ENCODE results near the gene TMEM147. TPM values are rescaled to one million over a fixed set of nuclear protein-coding genes. Genes with fewer than 3 reads are reported as not detected.

TMEM147 gene
- total and polyA plus RNA-seq, 2 donors (not counting 3 experiments of a cell fraction or from before 2014, with no cell fraction given): 75.8 to 214 TPM

DNA sequence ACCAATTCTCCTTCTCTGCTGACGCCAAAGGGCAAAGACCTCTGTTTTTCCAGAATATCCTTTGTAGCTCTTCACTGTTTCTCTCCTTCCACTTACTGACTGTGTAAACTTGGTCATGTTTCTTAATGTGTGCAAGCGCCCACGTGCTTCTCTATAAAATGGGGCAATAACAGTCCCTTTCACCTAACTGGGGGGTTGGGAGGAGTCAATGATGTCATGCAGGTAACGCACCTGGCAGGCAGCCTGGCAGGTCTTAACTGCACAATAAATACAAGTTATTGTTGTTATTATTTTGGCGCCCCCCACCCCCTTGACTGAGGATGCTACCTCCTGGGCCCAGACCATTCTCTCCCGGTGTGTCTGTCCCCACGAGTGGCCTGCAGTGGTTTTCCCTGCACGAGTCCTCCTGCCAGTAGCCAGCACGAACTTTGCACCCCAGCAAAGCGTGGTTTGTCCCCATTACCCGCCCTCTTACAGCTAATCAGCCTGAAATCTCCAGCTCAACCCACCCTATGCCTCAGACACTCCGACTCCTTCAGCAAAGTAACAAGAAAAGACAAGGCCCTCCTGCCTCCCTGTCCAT, 22.6 kb upstream of the TMEM147 start:
- CTCF ChIA-PET: interaction anchor here (1.5 kb wide), 1 partner anchor 13 kb away, joined by 3 read pairs; no protein-coding TSS in a partner anchor
- FAIRE-seq: no peak

More for the DNA sequence above, 22.6 kb upstream of the TMEM147 start:
- no peaks in the 10 kb centered on the region for H3K4me1 ChIP-seq (ENCODE audit: control insufficient read depth, extremely low read depth, insufficient read depth, low read length)
- no peak overlapping the region for H3K9ac ChIP-seq (replicated peaks; ENCODE audit: extremely low read depth, insufficient read depth, low read length)
- no peak overlapping the region for H3K4me2 ChIP-seq (ENCODE audit: insufficient read depth, low read length)
- dilution Hi-C loops (cut with MboI; ENCODE audit: extremely low pct_ligation_motif_present, low sequenced_read_pairs): no loop called here
- no peak overlapping the region for H3K27ac ChIP-seq (ENCODE audit: insufficient read depth, low read depth, low read length)
- H4K20me1 ChIP-seq (replicated peaks; ENCODE audit: control insufficient read depth, extremely low read depth, insufficient read depth, low read length): no peaks in the 10 kb centered on the region
- H3K9me3 ChIP-seq (replicated peaks; ENCODE audit: control insufficient read depth, insufficient read depth, low read length): no peaks in the 10 kb centered on the region
- no peaks in the 10 kb centered on the region for H3K9me1 ChIP-seq (replicated peaks; ENCODE audit: control insufficient read depth, extremely low read depth, insufficient read depth, low read length)
- H3K36me3 ChIP-seq (ENCODE audit: control insufficient read depth in 2 of 2, extremely low read depth in 1 of 2, insufficient read depth in 2 of 2, low read length in 2 of 2): no peaks in the 10 kb centered on the region
- intact Hi-C loops (cut with micrococcal nuclease): no loop called here
- H3K27me3 ChIP-seq (ENCODE audit: control insufficient read depth in 2 of 2, insufficient read depth in 2 of 2, low read length in 2 of 2): peaks cover 4 to 9% of the 10 kb centered on the region in 2 experiments
- DNase-seq (ENCODE audit: low read depth, low spot score): no peak
- no peak overlapping the region for H3K4me3 ChIP-seq (replicated peaks in 1 of 3; ENCODE audit: insufficient read depth in 1 of 3, low read depth in 1 of 3, low read length in 3 of 3)
- POLR2A ChIA-PET: no interaction called here
- no TSS peak for BruUV-seq (replicated peaks)
- TF ChIP-seq JUN (IDR thresholded peaks at IDR 0.05; ENCODE audit: borderline replicate concordance, insufficient read depth, insufficient read length, low read depth) (no peak), EZH2 (IDR thresholded peaks at IDR 0.05; ENCODE audit: borderline replicate concordance, low read depth, low read length, severe bottlenecking) (no peak), MYC (IDR thresholded peaks at IDR 0.05; ENCODE audit: low read depth, low read length) (no peak), FOS (IDR thresholded peaks at IDR 0.05; ENCODE audit: borderline replicate concordance, insufficient read depth, low read length) (no peak), GATA2 (IDR thresholded peaks at IDR 0.05; ENCODE audit: insufficient read depth, insufficient read length, low read depth, low read length) (no peak), POLR2A (IDR thresholded peaks at IDR 0.05; ENCODE audit: low read depth, low read length) (no peak), POLR2AphosphoS5 (IDR thresholded peaks at IDR 0.05; ENCODE audit: insufficient read depth, low read depth, low read length) (no peak)
- TF ChIP-seq, protein P1, sequence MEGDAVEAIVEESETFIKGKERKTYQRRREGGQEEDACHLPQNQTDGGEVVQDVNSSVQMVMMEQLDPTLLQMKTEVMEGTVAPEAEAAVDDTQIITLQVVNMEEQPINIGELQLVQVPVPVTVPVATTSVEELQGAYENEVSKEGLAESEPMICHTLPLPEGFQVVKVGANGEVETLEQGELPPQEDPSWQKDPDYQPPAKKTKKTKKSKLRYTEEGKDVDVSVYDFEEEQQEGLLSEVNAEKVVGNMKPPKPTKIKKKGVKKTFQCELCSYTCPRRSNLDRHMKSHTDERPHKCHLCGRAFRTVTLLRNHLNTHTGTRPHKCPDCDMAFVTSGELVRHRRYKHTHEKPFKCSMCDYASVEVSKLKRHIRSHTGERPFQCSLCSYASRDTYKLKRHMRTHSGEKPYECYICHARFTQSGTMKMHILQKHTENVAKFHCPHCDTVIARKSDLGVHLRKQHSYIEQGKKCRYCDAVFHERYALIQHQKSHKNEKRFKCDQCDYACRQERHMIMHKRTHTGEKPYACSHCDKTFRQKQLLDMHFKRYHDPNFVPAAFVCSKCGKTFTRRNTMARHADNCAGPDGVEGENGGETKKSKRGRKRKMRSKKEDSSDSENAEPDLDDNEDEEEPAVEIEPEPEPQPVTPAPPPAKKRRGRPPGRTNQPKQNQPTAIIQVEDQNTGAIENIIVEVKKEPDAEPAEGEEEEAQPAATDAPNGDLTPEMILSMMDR (IDR thresholded peaks at IDR 0.05; ENCODE audit: extremely low read depth in 1 of 2, insufficient read depth in 1 of 2, low read depth in 1 of 2, low read length in 2 of 2): no peak
- TF ChIP-seq, protein P2, sequence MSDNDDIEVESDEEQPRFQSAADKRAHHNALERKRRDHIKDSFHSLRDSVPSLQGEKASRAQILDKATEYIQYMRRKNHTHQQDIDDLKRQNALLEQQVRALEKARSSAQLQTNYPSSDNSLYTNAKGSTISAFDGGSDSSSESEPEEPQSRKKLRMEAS (IDR thresholded peaks at IDR 0.05; ENCODE audit: insufficient read depth, insufficient read length): no peak
- H2AFZ ChIP-seq (ENCODE audit: low read depth, low read length): no peak overlapping the region
- H3K79me2 ChIP-seq (ENCODE audit: control insufficient read depth, insufficient read depth, low read length): no peaks in the 10 kb centered on the region
